NB4 (cell line): ENCODE results near the gene SEC61A2.

Experiments
- CTCF ChIP-seq: IDR thresholded peaks from one replicate; pipeline ENCODE4 v1.5.1; 2012; ENCODE audit warnings: low read depth, low read length
- MAX ChIP-seq: IDR thresholded peaks from 2 replicates; pipeline ENCODE4 v1.6.1; 2011; ENCODE audit warnings: low read depth, low read length
- MYC ChIP-seq: IDR thresholded peaks from 2 replicates; pipeline ENCODE4 v1.6.1; 2011; ENCODE audit warnings: low read depth, low read length
- POLR2A ChIP-seq: IDR thresholded peaks from 2 replicates; pipeline ENCODE4 v1.6.1; 2011; ENCODE audit warnings: mild to moderate bottlenecking; ENCODE audit not compliant: insufficient read length; ENCODE audit errors: extremely low read depth

GRCh38 chr10:12165999-12166775 lies 36.7 kb downstream of the SEC61A2 start:
- no peak for TF ChIP-seq POLR2A
- TF ChIP-seq CTCF, result no peak
- TF ChIP-seq MYC, result no peak
- TF ChIP-seq MAX, result no peak
